ENCODE data around the gene ABHD18.
"Not testable (repeated sequence)": the region's sequence is repeated elsewhere in the genome, so short reads cannot be mapped to it uniquely, and the experiment has no call there.

Gene ABHD18

GRCh38 chr4:127985989-127986388 is 20.8 kb downstream of the ABHD18 start:
- no peaks in the 10 kb centered on the region for H3K4me1 ChIP-seq (ENCODE audit: control insufficient read depth, insufficient read depth, low read length)
- 100% methylated on average over 1 of the region's 1 CpG; no CpG with 5 or more reads in 1 of the 2 experiments for WGBS, 2 experiments
- no peak overlapping the region for H3K27ac ChIP-seq (ENCODE audit: insufficient read depth, low read depth, low read length, poor library complexity, severe bottlenecking)
- no peak overlapping the region for H3K4me3 ChIP-seq (ENCODE audit: insufficient read depth, low read depth, low read length)
- H3K36me3 ChIP-seq (ENCODE audit: control insufficient read depth, insufficient read depth, low read length) = no peaks in the 10 kb centered on the region
- H3K27me3 ChIP-seq (ENCODE audit: control insufficient read depth, insufficient read depth, low read length, poor library complexity, severe bottlenecking) = no peaks in the 10 kb centered on the region
- H3K9me3 ChIP-seq (ENCODE audit: control insufficient read depth, low read length) = no peaks in the 10 kb centered on the region

DNA sequence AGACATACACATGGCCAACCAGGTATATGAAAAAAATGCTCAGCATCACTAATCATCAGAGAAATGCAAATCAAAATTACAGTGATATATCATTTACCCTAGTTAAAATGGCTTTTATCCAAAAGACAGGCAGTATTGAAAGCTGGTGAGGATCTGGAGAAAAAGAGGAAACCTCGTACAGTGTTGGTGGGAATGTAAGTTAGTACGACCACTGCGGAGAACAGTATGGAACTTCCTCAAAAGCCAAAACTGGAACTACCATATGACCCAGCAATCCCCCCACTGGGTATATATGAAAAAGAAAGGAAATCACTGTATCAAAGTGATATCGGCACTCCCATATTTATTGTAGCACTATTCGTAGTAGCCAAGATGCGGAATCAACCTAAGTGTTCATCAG is 23.4 kb downstream of the ABHD18 start:
- Histone ChIP-seq H3K36me3 (ENCODE audit: control insufficient read depth, insufficient read depth, low read length) (no peaks in the 10 kb centered on the region), H3K27ac (ENCODE audit: insufficient read depth, low read depth, low read length, poor library complexity, severe bottlenecking) (no peak overlapping the region), H3K4me1 (ENCODE audit: control insufficient read depth, insufficient read depth, low read length) (no peaks in the 10 kb centered on the region), H3K27me3 (ENCODE audit: control insufficient read depth, insufficient read depth, low read length, poor library complexity, severe bottlenecking) (no peaks in the 10 kb centered on the region), H3K4me3 (ENCODE audit: insufficient read depth, low read depth, low read length) (no peak overlapping the region), H3K9me3 (ENCODE audit: control insufficient read depth, low read length) (no peaks in the 10 kb centered on the region)
- 97 to 100% methylated on average over 6 of the region's 6 CpGs for WGBS, 2 experiments

DNA sequence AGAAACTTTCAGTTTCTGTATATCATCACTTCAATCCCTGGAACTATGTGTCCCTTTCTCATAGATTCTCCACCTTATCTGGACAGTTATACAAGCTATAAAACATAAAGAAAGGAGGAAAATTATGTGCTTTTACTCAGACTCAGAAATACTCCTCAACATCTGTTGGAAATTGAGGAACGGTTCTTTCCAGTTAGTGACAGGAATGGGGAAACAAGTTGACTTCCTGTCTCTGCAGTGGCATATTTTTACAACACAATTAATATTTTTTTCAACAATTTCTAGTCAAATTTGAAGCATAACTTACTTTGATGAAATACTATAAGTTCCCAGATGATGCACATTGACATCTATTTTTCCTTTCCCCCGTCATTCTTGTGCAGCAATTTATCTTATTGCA is 27.9 kb downstream of the ABHD18 start:
- H3K27ac ChIP-seq (ENCODE audit: insufficient read depth, low read depth, low read length, poor library complexity, severe bottlenecking) = no peak overlapping the region
- H3K9me3 ChIP-seq (ENCODE audit: control insufficient read depth, low read length) = no peaks in the 10 kb centered on the region
- H3K4me1 ChIP-seq (ENCODE audit: control insufficient read depth, insufficient read depth, low read length) = no peaks in the 10 kb centered on the region
- no peak overlapping the region for H3K4me3 ChIP-seq (ENCODE audit: insufficient read depth, low read depth, low read length)
- 94 to 100% methylated on average over 1 of the region's 2 CpGs for WGBS, 2 experiments
- no peaks in the 10 kb centered on the region for H3K27me3 ChIP-seq (ENCODE audit: control insufficient read depth, insufficient read depth, low read length, poor library complexity, severe bottlenecking)
- no peaks in the 10 kb centered on the region for H3K36me3 ChIP-seq (ENCODE audit: control insufficient read depth, insufficient read depth, low read length)

DNA sequence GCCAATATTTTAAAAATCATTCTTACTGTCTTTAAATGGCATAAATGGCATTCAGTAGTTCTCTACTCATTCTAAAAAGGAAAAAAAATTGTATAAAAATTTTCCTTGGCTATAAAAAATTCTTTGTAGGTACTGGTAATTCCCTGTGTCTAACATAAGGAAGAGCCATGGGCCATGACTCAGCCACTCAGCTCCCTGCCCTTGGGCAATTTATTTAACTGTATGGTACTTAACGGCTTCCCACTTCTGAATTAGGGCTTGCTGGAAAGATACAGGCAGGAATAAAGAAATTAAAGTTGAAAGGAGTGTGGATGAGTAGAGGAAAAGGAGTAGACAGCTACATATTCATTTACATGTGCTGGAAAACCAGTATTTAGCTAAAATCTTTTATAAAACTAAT is 30.6 kb downstream of the ABHD18 start:
- Histone ChIP-seq H3K27ac (ENCODE audit: insufficient read depth, low read depth, low read length, poor library complexity, severe bottlenecking) (no peak overlapping the region), H3K9me3 (ENCODE audit: control insufficient read depth, low read length) (no peaks in the 10 kb centered on the region), H3K4me1 (ENCODE audit: control insufficient read depth, insufficient read depth, low read length) (no peaks in the 10 kb centered on the region), H3K4me3 (ENCODE audit: insufficient read depth, low read depth, low read length) (no peak overlapping the region), H3K27me3 (ENCODE audit: control insufficient read depth, insufficient read depth, low read length, poor library complexity, severe bottlenecking) (no peaks in the 10 kb centered on the region), H3K36me3 (ENCODE audit: control insufficient read depth, insufficient read depth, low read length) (no peaks in the 10 kb centered on the region)
- WGBS, 2 experiments = 94 to 100% methylated on average over 1 of the region's 1 CpG

- not testable (repeated sequence) for H3K27ac ChIP-seq (ENCODE audit: insufficient read depth, low read depth, low read length, poor library complexity, severe bottlenecking); H3K9me3 ChIP-seq (ENCODE audit: control insufficient read depth, low read length); H3K27me3 ChIP-seq (ENCODE audit: control insufficient read depth, insufficient read depth, low read length, poor library complexity, severe bottlenecking); H3K4me1 ChIP-seq (ENCODE audit: control insufficient read depth, insufficient read depth, low read length); H3K36me3 ChIP-seq (ENCODE audit: control insufficient read depth, insufficient read depth, low read length); H3K4me3 ChIP-seq (ENCODE audit: insufficient read depth, low read depth, low read length)
- WGBS, 2 experiments = 93 to 94% methylated on average over 6 of the region's 6 CpGs
These were observed 31.3 kb downstream of the ABHD18 start for GRCh38 chr4:127996521-127996920.

DNA sequence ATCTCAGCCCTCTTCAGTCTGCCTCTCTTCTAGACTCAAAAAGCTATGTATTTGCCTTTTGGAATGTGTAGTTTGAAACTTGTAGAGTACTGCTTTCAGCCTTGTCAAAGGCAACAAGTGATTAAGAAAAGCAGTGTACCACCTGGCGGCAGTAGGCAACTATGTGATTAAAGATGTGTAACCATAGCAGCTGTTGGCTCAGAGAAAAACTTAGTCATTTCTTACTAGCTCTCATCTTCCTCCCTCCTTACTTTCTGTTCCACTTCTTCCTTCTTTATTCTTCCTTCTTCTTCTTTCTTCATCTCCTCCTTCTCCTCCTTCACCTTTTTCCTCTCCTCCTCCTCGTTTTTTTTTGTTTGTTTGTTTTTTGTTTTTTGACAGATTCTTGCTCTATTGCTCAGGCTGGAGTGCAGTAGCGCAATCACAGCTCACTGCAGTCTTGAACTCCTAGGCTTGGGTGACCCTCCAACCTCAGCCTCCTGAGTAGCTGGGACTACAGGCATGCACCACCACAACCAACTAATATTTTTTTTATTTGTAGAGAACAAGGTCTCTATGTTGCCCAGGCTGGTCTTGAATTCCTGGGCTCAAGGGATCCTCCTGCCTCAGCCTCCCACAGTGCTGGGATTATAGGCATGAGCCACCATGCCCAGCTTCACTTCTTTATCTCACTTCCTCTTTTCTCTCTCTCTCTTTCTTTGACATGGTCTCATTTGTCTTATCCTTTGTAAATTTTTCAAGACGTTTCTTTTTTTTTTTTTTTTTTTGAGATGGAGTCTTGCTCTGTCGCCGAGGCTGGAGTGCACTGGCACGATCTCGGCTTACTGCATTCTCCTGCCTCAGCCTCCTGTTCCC is 32.6 kb downstream of the ABHD18 start:
- H3K4me3 ChIP-seq (ENCODE audit: insufficient read depth, low read depth, low read length) = no peak overlapping the region
- H3K27me3 ChIP-seq (ENCODE audit: control insufficient read depth, insufficient read depth, low read length, poor library complexity, severe bottlenecking) = no peaks in the 10 kb centered on the region
- H3K36me3 ChIP-seq (ENCODE audit: control insufficient read depth, insufficient read depth, low read length) = no peaks in the 10 kb centered on the region
- no peaks in the 10 kb centered on the region for H3K9me3 ChIP-seq (ENCODE audit: control insufficient read depth, low read length)
- H3K27ac ChIP-seq (ENCODE audit: insufficient read depth, low read depth, low read length, poor library complexity, severe bottlenecking) = no peak overlapping the region
- no peaks in the 10 kb centered on the region for H3K4me1 ChIP-seq (ENCODE audit: control insufficient read depth, insufficient read depth, low read length)
- 83 to 93% methylated on average over 7 to 8 of the region's 8 CpGs for WGBS, 2 experiments

GRCh38 chr4:128006592-128006991 is 41.4 kb downstream of the ABHD18 start:
- no peaks in the 10 kb centered on the region for H3K4me1 ChIP-seq (ENCODE audit: control insufficient read depth, insufficient read depth, low read length)
- 93 to 95% methylated on average over 5 of the region's 5 CpGs for WGBS, 2 experiments
- H3K36me3 ChIP-seq (ENCODE audit: control insufficient read depth, insufficient read depth, low read length) = no peaks in the 10 kb centered on the region
- no peaks in the 10 kb centered on the region for H3K9me3 ChIP-seq (ENCODE audit: control insufficient read depth, low read length)
- no peak overlapping the region for H3K4me3 ChIP-seq (ENCODE audit: insufficient read depth, low read depth, low read length)
- H3K27ac ChIP-seq (ENCODE audit: insufficient read depth, low read depth, low read length, poor library complexity, severe bottlenecking) = no peak overlapping the region
- H3K27me3 ChIP-seq (ENCODE audit: control insufficient read depth, insufficient read depth, low read length, poor library complexity, severe bottlenecking) = no peaks in the 10 kb centered on the region

GRCh38 chr4:128009428-128009827 is 44.2 kb downstream of the ABHD18 start:
- WGBS, 2 experiments = 85 to 91% methylated on average over 2 to 3 of the region's 3 CpGs
- no peaks in the 10 kb centered on the region for H3K36me3 ChIP-seq (ENCODE audit: control insufficient read depth, insufficient read depth, low read length)
- H3K9me3 ChIP-seq (ENCODE audit: control insufficient read depth, low read length) = no peaks in the 10 kb centered on the region
- H3K4me1 ChIP-seq (ENCODE audit: control insufficient read depth, insufficient read depth, low read length) = no peaks in the 10 kb centered on the region
- no peak overlapping the region for H3K4me3 ChIP-seq (ENCODE audit: insufficient read depth, low read depth, low read length)
- no peak overlapping the region for H3K27ac ChIP-seq (ENCODE audit: insufficient read depth, low read depth, low read length, poor library complexity, severe bottlenecking)
- no peaks in the 10 kb centered on the region for H3K27me3 ChIP-seq (ENCODE audit: control insufficient read depth, insufficient read depth, low read length, poor library complexity, severe bottlenecking)

- H3K27ac ChIP-seq (ENCODE audit: insufficient read depth, low read depth, low read length, poor library complexity, severe bottlenecking) = no peak overlapping the region
- no peaks in the 10 kb centered on the region for H3K9me3 ChIP-seq (ENCODE audit: control insufficient read depth, low read length)
- peaks cover 14% of the 10 kb centered on the region for H3K36me3 ChIP-seq (ENCODE audit: control insufficient read depth, insufficient read depth, low read length)
- no peaks in the 10 kb centered on the region for H3K4me1 ChIP-seq (ENCODE audit: control insufficient read depth, insufficient read depth, low read length)
- H3K27me3 ChIP-seq (ENCODE audit: control insufficient read depth, insufficient read depth, low read length, poor library complexity, severe bottlenecking) = no peaks in the 10 kb centered on the region
- no peak overlapping the region for H3K4me3 ChIP-seq (ENCODE audit: insufficient read depth, low read depth, low read length)
These were observed 60.1 kb downstream of the ABHD18 start for GRCh38 chr4:128025319-128025718.

- 99 to 100% methylated on average over 4 of the region's 4 CpGs for WGBS, 2 experiments
- peaks cover 3% of the 10 kb centered on the region for H3K36me3 ChIP-seq (ENCODE audit: control insufficient read depth, insufficient read depth, low read length)
- H3K9me3 ChIP-seq (ENCODE audit: control insufficient read depth, low read length) = no peaks in the 10 kb centered on the region
- no peak overlapping the region for H3K27ac ChIP-seq (ENCODE audit: insufficient read depth, low read depth, low read length, poor library complexity, severe bottlenecking)
- H3K27me3 ChIP-seq (ENCODE audit: control insufficient read depth, insufficient read depth, low read length, poor library complexity, severe bottlenecking) = no peaks in the 10 kb centered on the region
- no peak overlapping the region for H3K4me3 ChIP-seq (ENCODE audit: insufficient read depth, low read depth, low read length)
- no peaks in the 10 kb centered on the region for H3K4me1 ChIP-seq (ENCODE audit: control insufficient read depth, insufficient read depth, low read length)
These were observed 64.7 kb downstream of the ABHD18 start for GRCh38 chr4:128029907-128030306.

Measured in ectodermal cell (in vitro differentiated cells).